HepG2 (cell line): ENCODE data around the gene CLCN1. TPM values are rescaled to one million over a fixed set of nuclear protein-coding genes. Genes with fewer than 3 reads are reported as not detected.

Experiments used
- ATAC-seq: fragments of 200-7000 bp; cut with Tn5 transposase; 3 replicates; pipeline ENCODE4 v1.9.1; 2020; ENCODE audit warnings: mild to moderate bottlenecking, moderate library complexity
- BruUV-seq: library from RNA; stranded (reverse); fragments of 400-500 nt; replicated peaks from 2 replicates; lab custom pipeline; 2021; lab: Mats Ljungman, UMichigan
- CTCF ChIA-PET: fragments of 300-600 bp; formaldehyde crosslinking; extraction: SDS; loops from one replicate; lab custom pipeline; 2021; ENCODE audit warnings: low total read pairs, inconsistent platforms, low intra/inter-chr PET ratio; lab: Yijun Ruan, JAX
- POLR2A ChIA-PET: fragments of 350-600 bp; sonication (Branson Sonifier 250); formaldehyde crosslinking; loops from one replicate; lab custom pipeline; 2020; ENCODE audit warnings: antibody characterized with exemption, inconsistent platforms; lab: Yijun Ruan, JAX
- DNase-seq: peaks from one replicate; pipeline ENCODE4 v3.0.0-alpha.2; 2015; ENCODE audit warnings: low spot score
- FAIRE-seq: peaks from 3 replicates; lab custom pipeline; 2011; peaks lifted over from hg19 to GRCh38; lab: Jason Lieb, UNC
- H2AFZ ChIP-seq: one replicate; pipeline ENCODE4 v1.6.1; 2011; ENCODE audit warnings: low read length, inconsistent platforms
- H3K27ac ChIP-seq: fragments of 300-600 bp; 3 replicates; pipeline ENCODE4 v1.8.0; 2011; ENCODE audit warnings: mixed run types, mild to moderate bottlenecking, mixed read lengths, low read length, inconsistent platforms; ENCODE audit not compliant: insufficient read depth; ENCODE audit errors: extremely low read length
- H3K27me3 ChIP-seq, 2 experiments: fragments of 200-600 bp in 1 of 2; 2 replicates in 1 of 2; 3 replicates in 1 of 2; pipeline versions ENCODE4 v1.6.0 to v1.8.0; 2011; ENCODE audit warnings: low read length in 2 of 2, mild to moderate bottlenecking in 2 of 2, moderate library complexity in 2 of 2, inconsistent platforms in 1 of 2; ENCODE audit not compliant: insufficient read depth in 2 of 2, control insufficient read depth in 1 of 2
- H3K36me3 ChIP-seq, 2 experiments: fragments of 200-600 bp in 1 of 2; replicated peaks in 1 of 2; 2 replicates in 1 of 2; 3 replicates in 1 of 2; pipeline versions ENCODE4 v1.5.1 to v1.8.0; 2011; ENCODE audit warnings: low read length in 2 of 2, inconsistent platforms in 1 of 2; ENCODE audit not compliant: insufficient read depth in 2 of 2, control insufficient read depth in 1 of 2
- H3K4me1 ChIP-seq: 2 replicates; pipeline ENCODE4 v1.5.1; 2012; ENCODE audit warnings: low read length, inconsistent platforms; ENCODE audit not compliant: insufficient read depth
- H3K4me2 ChIP-seq: 2 replicates; pipeline ENCODE4 v1.6.0; 2011; ENCODE audit warnings: low read depth, low read length, inconsistent platforms
- H3K4me3 ChIP-seq, 3 experiments: fragments of 200-600 bp in 1 of 3; sonication (generic), shearing (Covaris generic) in 1 of 3; replicated peaks in 1 of 3; 2 replicates each; pipeline ENCODE4 v1.5.1; 2011 to 2016; ENCODE audit warnings: low read length in 3 of 3, inconsistent platforms in 2 of 3, low read depth in 2 of 3, mild to moderate bottlenecking in 2 of 3, control low read depth in 1 of 3, mixed read lengths in 1 of 3; ENCODE audit not compliant: insufficient read depth in 1 of 3
- H3K79me2 ChIP-seq: one replicate; pipeline ENCODE4 v1.6.1; 2011; ENCODE audit warnings: low read length, inconsistent platforms; ENCODE audit not compliant: insufficient read depth
- H3K9ac ChIP-seq: 2 replicates; pipeline ENCODE4 v1.6.0; 2011; ENCODE audit warnings: mild to moderate bottlenecking, low read depth, low read length, inconsistent platforms; ENCODE audit not compliant: insufficient read depth
- H3K9me3 ChIP-seq: 2 replicates; pipeline ENCODE4 v1.5.1; 2012; ENCODE audit warnings: mild to moderate bottlenecking, low read length
- H4K20me1 ChIP-seq: 2 replicates; pipeline ENCODE4 v1.6.0; 2011; ENCODE audit warnings: inconsistent platforms, mild to moderate bottlenecking, low read length, moderate library complexity; ENCODE audit not compliant: insufficient read depth
- ATAD3A ChIP-seq: sonication (generic); formaldehyde crosslinking; IDR thresholded peaks from 2 replicates; pipeline ENCODE4 v1.4.0; 2020; ENCODE audit warnings: missing genetic modification reagents
- FOXK2 ChIP-seq: fragments of 450-650 bp; IDR thresholded peaks from 2 replicates; pipeline ENCODE4 v1.6.1; 2016
- HNRNPLL ChIP-seq: fragments of 200-400 bp; formaldehyde crosslinking; IDR thresholded peaks from 2 replicates; pipeline ENCODE4 v1.6.1; 2017; ENCODE audit warnings: mild to moderate bottlenecking, low read depth, low read length; ENCODE audit not compliant: poor library complexity, severe bottlenecking
- KDM1A ChIP-seq: IDR thresholded peaks from 2 replicates; pipeline ENCODE4 v1.6.1; 2016; ENCODE audit warnings: missing compliant biosample characterization
- NKX3-1 ChIP-seq: sonication (generic); formaldehyde crosslinking; IDR thresholded peaks from 2 replicates; pipeline ENCODE4 v1.5.0; 2020; ENCODE audit warnings: missing genetic modification reagents
- PPARG ChIP-seq: conservative IDR thresholded peaks from 2 replicates; pipeline ENCODE4 v1.6.1; 2016; ENCODE audit warnings: missing biosample characterization, missing genetic modification reagents
- SNAPC2 ChIP-seq: sonication (generic); formaldehyde crosslinking; IDR thresholded peaks from 2 replicates; pipeline ENCODE4 v1.8.1; 2022; ENCODE audit warnings: mild to moderate bottlenecking, missing genetic modification reagents
- ZC3H4 ChIP-seq: sonication (generic); formaldehyde crosslinking; IDR thresholded peaks from 2 replicates; pipeline ENCODE4 v1.4.0; 2020; ENCODE audit warnings: missing genetic modification reagents, borderline replicate concordance
- ZNF230 ChIP-seq: sonication (generic); formaldehyde crosslinking; IDR thresholded peaks from 2 replicates; pipeline ENCODE4 v1.4.0; 2020; ENCODE audit warnings: mild to moderate bottlenecking, missing genetic modification reagents
- ZNF577 ChIP-seq: sonication (generic); formaldehyde crosslinking; IDR thresholded peaks from 2 replicates; pipeline ENCODE4 v1.4.0; 2020; ENCODE audit warnings: mild to moderate bottlenecking, low read depth, missing genetic modification reagents, borderline replicate concordance
- ZNF772 ChIP-seq: sonication (generic); formaldehyde crosslinking; IDR thresholded peaks from 2 replicates; pipeline ENCODE4 v1.5.0; 2020; ENCODE audit warnings: mild to moderate bottlenecking, missing genetic modification reagents
- WGBS: methylation state at CpG from one replicate; pipeline ENCODE4 v1.1.6; 2017; ENCODE audit warnings: low lambda C conversion rate; 5-methylcytosine and 5-hydroxymethylcytosine counted together
- in situ Hi-C: cut with HindIII; loops from 2 replicates; pipeline ENCODE4 v1.10.0; 2017; ENCODE audit warnings: low pct_unique_long_range_greater_than_20kb; ENCODE audit not compliant: extremely low pct_ligation_motif_present
- intact Hi-C: fragments of 100-400 bp; cut with micrococcal nuclease; formaldehyde crosslinking; loops from one replicate; pipeline ENCODE4 v1.10.0; 2022; ENCODE audit not compliant: unreplicated experiment
- polyA plus RNA-seq, 8 experiments: library from polyadenylated mRNA; depleted of rRNA in 3 of 8; stranded (reverse) in 7 of 8; unstranded in 1 of 8; fragments of >200 nt; fragmentation: Illumina TruSeq in 4 of 8; extraction: Trizol in 4 of 8; gene quantifications; 2 replicates each; pipeline versions ENCODE4 v1.2.1 to v1.2.3, GENCODE V29; 2011 to 2016; ENCODE audit warnings: low read depth in 4 of 8, missing spikeins in 1 of 8, mixed read lengths in 1 of 8; ENCODE audit not compliant: insufficient read depth in 1 of 8
- total RNA-seq, 5 experiments: library from RNA; depleted of rRNA; stranded (reverse); fragments of >200 nt; fragmentation: Illumina TruSeq; extraction: Trizol; gene quantifications; 2 replicates each; pipeline ENCODE4 v1.2.3, GENCODE V29; 2016; ENCODE audit warnings: low read depth in 1 of 5
- TF ChIP-seq, protein P1 (sequence below): IDR thresholded peaks from 2 replicates; pipeline ENCODE4 v1.6.1; 2016; ENCODE audit warnings: low read depth, missing genetic modification reagents, missing compliant biosample characterization

The CLCN1 gene
- total and polyA plus RNA-seq, 2 of the 13 experiments (the other 11 are each of a cell fraction or from before 2014, with no cell fraction given): 0.01 TPM; not detected in 1

DNA sequence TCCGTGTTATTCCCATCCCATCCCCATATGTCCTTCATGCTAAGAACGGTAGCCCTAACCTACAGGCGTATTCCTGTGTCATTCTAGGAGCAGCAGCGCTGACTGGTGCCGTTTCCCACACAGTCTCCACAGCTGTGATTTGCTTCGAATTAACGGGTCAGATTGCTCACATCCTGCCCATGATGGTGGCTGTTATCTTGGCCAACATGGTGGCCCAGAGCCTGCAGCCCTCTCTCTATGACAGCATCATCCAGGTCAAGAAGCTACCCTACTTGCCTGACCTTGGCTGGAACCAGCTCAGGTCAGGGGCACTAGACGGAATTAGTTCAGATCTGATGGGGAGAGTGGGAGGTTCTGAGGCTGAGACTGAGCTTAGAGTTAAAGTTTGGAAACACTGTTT is 25.9 kb downstream of the CLCN1 start (continued):
- TF ChIP-seq, protein P1, sequence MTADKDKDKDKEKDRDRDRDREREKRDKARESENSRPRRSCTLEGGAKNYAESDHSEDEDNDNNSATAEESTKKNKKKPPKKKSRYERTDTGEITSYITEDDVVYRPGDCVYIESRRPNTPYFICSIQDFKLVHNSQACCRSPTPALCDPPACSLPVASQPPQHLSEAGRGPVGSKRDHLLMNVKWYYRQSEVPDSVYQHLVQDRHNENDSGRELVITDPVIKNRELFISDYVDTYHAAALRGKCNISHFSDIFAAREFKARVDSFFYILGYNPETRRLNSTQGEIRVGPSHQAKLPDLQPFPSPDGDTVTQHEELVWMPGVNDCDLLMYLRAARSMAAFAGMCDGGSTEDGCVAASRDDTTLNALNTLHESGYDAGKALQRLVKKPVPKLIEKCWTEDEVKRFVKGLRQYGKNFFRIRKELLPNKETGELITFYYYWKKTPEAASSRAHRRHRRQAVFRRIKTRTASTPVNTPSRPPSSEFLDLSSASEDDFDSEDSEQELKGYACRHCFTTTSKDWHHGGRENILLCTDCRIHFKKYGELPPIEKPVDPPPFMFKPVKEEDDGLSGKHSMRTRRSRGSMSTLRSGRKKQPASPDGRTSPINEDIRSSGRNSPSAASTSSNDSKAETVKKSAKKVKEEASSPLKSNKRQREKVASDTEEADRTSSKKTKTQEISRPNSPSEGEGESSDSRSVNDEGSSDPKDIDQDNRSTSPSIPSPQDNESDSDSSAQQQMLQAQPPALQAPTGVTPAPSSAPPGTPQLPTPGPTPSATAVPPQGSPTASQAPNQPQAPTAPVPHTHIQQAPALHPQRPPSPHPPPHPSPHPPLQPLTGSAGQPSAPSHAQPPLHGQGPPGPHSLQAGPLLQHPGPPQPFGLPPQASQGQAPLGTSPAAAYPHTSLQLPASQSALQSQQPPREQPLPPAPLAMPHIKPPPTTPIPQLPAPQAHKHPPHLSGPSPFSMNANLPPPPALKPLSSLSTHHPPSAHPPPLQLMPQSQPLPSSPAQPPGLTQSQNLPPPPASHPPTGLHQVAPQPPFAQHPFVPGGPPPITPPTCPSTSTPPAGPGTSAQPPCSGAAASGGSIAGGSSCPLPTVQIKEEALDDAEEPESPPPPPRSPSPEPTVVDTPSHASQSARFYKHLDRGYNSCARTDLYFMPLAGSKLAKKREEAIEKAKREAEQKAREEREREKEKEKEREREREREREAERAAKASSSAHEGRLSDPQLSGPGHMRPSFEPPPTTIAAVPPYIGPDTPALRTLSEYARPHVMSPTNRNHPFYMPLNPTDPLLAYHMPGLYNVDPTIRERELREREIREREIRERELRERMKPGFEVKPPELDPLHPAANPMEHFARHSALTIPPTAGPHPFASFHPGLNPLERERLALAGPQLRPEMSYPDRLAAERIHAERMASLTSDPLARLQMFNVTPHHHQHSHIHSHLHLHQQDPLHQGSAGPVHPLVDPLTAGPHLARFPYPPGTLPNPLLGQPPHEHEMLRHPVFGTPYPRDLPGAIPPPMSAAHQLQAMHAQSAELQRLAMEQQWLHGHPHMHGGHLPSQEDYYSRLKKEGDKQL (CRISPR knock-in tag): no peak
- TF ChIP-seq NKX3-1 (CRISPR knock-in tag): no peak

DNA sequence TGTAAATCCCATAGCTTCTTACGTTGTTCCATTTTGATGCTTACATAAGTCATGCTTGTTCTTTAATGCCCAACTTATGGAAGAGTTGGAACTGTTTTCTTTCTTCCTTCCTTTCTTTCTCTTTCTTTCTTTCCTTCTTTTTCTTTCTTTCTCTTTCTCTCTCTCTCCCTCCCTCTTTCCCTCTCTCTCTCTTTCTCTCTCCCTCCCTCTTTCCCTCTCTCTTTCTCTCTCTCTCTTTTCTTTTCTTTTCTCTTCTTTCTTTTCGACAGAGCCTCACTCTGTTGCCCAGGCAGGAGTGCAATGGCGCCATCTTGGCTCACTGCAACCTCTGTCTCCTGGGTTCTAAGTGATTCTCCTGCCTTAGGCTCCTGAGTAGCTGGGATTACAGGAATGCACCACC is 27.7 kb downstream of the CLCN1 start:
- CTCF ChIA-PET: no interaction called here
- Histone ChIP-seq H3K36me3 (no peaks in the 10 kb centered on the region), H3K4me2 (no peak overlapping the region), H4K20me1 (no peaks in the 10 kb centered on the region), H2AFZ (no peak overlapping the region), H3K79me2 (no peaks in the 10 kb centered on the region), H3K4me3 (no peak overlapping the region), H3K27ac (no peak overlapping the region), H3K27me3 (no peaks in the 10 kb centered on the region), H3K4me1 (no peaks in the 10 kb centered on the region), H3K9me3 (no peaks in the 10 kb centered on the region)
- BruUV-seq: no TSS peak
- WGBS: 26% methylated on average over 3 of the region's 3 CpGs
- no peak for ATAC-seq
- intact Hi-C loops (no loop called here), in situ Hi-C loops (no loop called here)
- POLR2A ChIA-PET: no interaction called here
- no peak for FAIRE-seq
- no peak for TF ChIP-seq FOXK2
- TF ChIP-seq PPARG (CRISPR knock-in tag): no peak
- no peak for TF ChIP-seq KDM1A (CRISPR knock-in tag)
- TF ChIP-seq SNAPC2 (CRISPR knock-in tag): no peak
- no peak for TF ChIP-seq ZNF772 (CRISPR knock-in tag)
- no peak for TF ChIP-seq ZNF230 (CRISPR knock-in tag)
- TF ChIP-seq ZC3H4 (CRISPR knock-in tag): no peak
- TF ChIP-seq ATAD3A (CRISPR knock-in tag): no peak
- no peak for TF ChIP-seq ZNF577
- TF ChIP-seq HNRNPLL: no peak
- TF ChIP-seq, all 625 proteins: peak for 0
- no peak overlapping the region for H3K9ac ChIP-seq
- DNase-seq: no peak
